GM21576 (cell line): Measurements from ENCODE around the gene JAG2.

Experiments
- ATAC-seq: cut with Tn5 transposase; IDR thresholded peaks from one replicate; pipeline ENCODE4 v1.9.1; 2021; ENCODE audit warnings: mild to moderate bottlenecking, moderate library complexity; ENCODE audit not compliant: unreplicated experiment

Gene JAG2

DNA sequence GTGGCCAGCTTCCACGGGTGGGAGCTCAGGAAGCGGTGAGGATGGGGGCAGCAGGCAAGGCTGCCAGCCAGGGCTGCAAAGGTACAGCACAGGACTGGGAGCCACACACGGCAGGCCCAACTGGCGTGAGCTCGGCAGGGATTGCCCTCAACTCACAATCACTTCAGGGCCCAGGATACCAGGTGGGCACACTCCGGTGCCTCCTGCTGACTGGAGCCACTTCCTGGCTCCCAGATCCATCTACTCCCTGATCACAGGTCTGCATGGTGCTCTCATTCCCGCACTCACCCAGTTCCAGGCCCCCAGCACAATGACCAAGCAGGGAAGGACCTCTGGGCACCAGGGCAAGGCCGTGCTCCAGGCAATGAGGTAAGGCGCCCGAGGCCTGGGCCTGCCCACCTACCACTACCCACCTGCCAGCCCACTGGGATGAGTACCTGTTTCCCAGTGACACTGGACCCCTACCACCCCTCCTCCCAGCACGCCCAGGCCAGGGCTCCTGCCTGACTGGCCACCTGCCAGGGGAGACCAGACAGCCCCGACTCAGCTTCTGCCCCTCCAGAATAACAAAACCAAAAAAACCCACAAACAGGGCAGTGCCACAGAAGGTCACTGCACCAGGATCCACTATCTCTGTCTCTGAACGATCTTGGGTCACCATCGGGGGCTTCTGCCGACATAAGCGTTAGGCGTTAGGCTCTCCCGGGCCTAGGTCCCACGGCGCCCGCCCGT lies 1.8 kb downstream of the JAG2 start:
- no peak for ATAC-seq

- no peak for ATAC-seq
Observed at GRCh38 chr14:105165761-105166485, 2.7 kb downstream of the JAG2 start.

- ATAC-seq = no peak
Observed at GRCh38 chr14:105165134-105165704, 3.4 kb downstream of the JAG2 start.

- ATAC-seq = no peak
Observed at GRCh38 chr14:105163040-105163742, 5.4 kb downstream of the JAG2 start.

DNA sequence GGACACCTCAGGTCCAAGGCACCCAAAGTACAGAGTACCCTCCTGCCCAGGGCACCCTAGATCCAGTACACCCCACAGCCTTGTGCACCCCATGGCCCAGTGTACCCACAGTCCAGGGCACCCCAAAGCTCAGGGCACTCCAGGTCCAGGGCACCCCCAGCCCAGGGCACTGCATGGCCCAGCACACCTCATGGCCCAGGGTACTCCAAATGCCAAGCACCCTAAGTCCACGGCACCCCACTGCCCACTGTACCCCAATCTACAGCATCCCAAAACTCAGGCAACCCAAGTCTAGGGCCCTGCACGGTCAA lies 6.0 kb downstream of the JAG2 start:
- no peak for ATAC-seq

DNA sequence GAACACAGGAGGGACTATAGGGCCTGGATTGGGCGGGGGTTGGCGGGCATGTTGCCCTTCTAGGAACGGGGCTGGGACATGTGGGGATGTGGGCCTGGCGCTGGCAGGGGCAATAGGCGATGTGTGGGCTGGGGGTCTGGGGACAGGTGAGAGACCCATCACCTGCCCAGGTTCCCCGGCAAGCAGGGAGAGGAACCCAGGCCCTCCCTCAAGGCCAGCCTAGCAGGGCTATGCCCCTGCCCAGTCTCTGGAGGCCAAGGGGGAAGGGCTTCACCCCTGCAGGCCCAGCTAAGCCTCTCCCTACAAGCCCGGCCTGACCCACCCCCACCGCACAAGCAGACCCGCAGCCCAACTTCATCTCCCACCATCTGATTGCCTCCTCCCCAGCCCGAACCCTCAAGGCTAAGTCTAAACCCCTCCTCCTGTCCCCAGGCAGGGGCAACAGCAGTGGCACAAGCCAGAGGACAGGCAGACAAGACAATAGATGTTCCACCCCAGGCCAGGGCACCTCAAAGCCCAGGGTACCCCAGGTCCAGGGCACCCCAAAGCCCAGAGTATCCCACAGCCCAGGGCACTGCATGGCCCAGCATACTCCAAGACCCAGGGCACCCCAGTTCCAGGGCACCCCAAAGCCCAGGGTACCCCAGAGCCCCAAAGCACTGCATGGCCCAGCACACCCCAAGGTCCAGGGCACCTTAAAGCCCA lies 6.5 kb downstream of the JAG2 start:
- ATAC-seq = no peak

GRCh38 chr14:105161309-105161708 lies 7.3 kb downstream of the JAG2 start:
- ATAC-seq = no peak

DNA sequence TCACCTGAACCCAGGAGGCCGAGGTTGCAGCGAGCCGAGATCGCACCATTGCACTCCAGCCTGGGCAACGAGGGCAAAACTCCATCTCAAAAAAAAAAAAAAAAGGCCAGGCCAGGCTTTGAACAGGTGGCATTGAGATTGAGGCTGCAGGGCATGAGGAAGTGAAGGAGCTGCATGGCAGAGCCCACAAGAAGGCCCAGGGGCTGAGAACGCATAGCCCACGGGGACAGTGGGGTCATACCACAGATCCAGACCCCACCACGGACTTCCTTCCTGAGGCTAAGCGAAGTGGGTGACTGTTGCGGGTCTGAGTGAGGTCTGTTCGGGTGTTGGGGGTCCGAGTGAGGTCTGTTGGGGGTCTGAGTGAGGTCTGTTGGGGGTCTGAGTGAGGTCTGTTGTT lies 7.8 kb downstream of the JAG2 start:
- ATAC-seq = no peak

- ATAC-seq = no peak
Observed at GRCh38 chr14:105159344-105159743, 9.2 kb downstream of the JAG2 start.

GRCh38 chr14:105158794-105159193 lies 9.8 kb downstream of the JAG2 start:
- ATAC-seq = no peak

DNA sequence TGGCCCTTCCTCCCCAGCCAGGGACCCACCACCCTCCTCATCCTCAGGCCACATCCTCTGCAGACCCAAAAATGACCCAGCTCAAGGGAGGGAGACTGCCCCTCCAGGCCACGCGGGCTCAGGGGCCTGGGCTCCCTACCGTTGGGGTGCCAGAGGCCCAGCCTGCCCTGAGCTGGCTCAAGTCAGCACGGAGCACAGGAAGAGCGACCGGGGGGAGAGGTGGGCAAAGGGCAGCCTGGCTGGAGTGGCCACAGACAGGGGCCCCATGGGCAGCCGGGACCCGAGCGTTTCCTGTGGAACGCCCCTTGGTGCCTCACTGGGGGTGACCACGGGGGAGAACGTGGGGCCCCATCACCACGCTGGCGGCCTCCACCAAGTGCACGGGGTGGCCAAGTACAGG lies 10.7 kb downstream of the JAG2 start:
- ATAC-seq = no peak

DNA sequence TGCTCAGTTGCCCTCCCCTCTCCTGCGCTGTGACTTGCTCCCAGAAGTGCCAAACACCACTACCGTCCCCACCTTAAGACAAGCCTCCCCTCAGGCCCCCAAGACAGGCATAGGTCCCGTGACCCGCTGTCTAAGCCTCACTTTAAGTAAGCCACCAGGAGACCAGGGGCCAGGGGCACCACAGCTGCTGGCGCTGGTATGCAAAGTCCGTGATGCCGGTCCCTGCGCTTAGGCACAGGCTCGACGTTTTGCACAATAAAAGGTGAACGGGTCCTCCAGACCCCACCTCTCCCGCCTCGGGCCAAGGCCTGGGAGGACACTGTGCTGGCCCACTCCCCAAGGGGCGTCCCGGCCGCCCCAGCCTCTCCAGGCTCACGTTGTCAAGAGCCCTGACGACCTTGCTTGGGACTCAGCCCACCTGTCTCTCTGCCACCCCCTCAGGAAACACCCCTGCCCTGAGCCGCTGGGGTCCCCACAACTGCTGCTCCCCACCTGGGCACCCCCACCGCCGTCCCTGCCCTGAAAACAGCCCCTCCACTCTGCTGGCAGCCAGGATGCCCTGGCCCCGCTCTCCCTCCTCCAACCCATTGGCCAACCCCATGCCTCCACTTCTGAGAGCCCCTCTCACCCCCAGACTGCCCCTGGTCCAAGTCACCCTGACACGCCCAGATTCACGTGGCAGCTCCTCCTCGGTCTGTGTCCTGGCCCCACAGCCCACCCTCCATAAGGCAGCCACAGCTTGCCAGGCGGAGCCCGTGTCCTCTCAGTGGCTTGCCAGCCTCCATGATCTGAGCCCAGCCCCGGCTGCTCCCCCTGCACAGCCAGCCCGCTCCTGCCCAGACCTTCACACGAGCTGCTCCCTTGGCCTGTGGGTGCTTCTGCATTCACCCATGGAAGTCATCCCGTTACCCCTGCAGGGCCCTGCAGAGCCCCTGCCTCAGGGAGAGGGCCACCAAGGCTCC lies 11.9 kb downstream of the JAG2 start:
- ATAC-seq = no peak

GRCh38 chr14:105155681-105156413 lies 12.7 kb downstream of the JAG2 start:
- ATAC-seq = no peak

- ATAC-seq = no peak
Observed at GRCh38 chr14:105155071-105155651, 13.4 kb downstream of the JAG2 start.

DNA sequence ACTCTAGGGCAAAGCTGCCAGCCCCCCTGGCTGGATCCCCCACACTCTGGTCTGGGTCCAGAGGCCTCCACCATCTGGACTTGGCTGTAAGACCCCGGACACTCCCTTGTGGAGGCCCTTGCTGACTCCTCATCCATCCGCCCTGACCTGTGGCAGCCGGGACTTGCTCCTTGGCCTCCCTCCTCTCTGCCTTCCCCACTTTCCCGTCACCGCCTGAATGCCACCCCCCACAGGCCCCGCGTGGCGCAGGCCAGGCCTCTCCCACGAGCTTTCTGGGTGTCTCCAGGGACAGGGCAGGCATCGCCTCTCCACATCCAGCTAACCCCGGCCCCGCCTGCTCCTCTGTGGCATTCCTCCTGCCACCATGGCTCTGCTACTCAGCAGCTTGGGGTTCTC lies 14.1 kb downstream of the JAG2 start:
- no peak for ATAC-seq

GRCh38 chr14:105153739-105154475 lies 14.7 kb downstream of the JAG2 start:
- no peak for ATAC-seq

DNA sequence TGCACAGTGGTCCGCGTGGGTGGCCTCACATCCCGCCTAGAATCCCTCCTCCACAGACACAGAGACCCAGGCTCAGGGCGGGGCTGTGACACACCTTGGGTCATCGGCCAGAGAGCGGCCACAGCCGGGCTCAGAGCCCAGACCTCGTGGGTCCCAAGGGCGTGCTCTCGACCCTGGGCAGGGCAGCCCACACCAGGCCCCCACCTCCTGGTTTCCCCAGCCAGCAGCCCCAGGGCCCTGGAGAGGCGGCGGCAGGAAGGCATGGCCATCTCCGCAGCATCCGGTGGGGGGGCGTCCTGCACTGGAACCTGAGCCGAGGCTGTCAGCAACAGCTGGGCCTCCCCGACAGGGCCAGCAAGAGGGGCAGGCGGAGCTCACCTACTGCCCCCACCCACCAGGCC lies 15.2 kb downstream of the JAG2 start:
- ATAC-seq = no peak

- no peak for ATAC-seq
Observed at GRCh38 chr14:105152794-105153241, 15.8 kb downstream of the JAG2 start.
